ENCODE data around the gene GREM2. TPM values are rescaled to one million over a fixed set of nuclear protein-coding genes. Genes with fewer than 3 reads are reported as not detected.

GREM2 gene
- total RNA-seq, 1 donor from 2014 or later = 7.2 TPM

DNA sequence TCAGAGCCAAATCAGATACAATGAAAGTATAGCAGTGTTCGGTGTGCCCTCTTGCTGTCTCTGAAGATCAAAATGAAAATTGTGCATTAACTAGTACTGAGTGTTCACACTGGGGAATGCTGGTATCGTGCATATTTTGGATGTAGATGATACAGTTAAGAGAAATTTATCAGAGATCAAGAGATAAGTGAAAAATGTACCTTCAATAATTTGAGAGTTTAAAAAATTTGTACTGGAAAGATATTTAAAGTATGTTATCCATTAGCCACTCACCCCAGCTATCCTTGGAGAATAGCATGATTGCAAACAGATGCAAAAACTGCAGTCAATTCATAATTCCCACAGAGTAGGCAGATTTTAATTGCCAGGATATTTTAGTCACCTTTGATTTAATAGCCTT, 56.4 kb downstream of the GREM2 start:
- DNase-seq = no peak

DNA sequence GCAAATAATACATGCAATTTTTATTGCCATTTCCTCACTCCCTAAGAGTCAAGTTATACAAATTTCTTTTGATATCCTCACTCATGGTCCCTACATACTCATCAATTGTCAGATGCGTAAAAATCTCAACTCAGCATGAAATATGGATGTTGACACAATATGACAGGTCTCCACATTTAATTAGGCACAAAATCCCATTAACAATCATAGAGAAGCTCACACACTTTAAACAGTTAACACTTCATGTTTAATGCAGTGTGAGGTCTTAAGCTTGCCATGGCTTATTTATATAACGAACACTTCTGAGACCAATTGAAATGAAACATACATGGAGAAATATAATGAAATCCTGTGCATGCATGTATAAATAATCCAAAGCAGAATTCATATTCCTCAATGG, 58.6 kb downstream of the GREM2 start:
- DNase-seq = no peak

DNA sequence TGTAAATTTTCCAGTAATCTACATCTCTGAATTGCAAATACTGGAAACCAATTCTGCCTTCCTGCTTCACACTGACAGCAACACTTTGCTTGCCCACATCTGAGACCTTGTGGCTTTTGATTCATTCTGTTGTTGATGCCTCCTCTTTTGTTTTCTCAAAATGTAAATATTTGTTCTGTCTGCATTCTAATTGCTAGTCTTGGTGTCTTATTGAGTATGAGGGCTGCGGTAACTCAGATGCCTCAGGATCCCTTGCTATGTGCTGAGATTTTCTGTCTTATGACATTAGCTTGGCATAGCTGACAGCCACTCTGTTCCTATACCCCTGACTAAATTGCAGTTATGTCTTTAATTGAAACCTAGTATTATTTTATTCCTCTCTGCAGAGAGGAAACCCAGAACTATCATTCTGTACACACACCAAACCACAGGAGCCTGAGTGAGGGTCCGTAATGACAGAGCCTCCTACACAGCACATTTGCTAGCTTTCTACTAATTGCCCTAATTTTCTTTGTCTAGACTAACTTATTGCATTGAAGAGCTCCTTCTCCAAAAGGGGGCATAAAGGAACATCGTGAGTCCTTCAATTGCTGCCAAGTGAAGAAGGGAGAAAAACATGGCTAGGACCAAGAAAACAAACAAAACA, 72.1 kb downstream of the GREM2 start:
- no peak for DNase-seq

DNA sequence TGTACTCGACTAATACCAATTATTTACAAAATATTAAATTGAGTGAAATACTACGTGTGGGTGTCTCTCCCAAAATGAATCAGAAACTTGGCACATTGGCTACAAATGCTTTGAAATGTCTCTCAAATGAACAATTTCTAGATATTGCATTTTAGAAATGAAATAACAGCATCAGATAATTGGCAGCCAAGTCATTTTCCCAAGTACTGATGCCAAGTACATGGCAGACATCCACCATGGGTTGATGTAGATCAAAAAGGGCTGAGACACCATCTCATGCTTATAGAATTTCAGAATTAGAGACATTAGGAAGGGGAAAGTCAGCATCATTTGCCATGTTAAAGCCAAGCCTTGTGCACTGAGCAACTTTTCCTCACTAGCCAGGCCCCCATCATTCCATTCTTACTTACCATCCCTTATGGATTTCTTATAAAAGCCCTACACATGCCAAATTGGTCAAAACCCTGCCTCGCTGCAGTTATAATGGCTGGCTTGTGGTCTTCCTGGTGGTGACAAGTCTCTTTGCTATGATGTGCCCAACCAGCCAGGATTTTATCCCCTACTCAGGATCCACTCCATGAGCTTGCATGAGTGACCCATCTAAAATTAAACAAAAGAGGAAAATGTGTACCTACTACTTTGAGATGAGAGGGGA, 73.1 kb downstream of the GREM2 start:
- peak; percentile 43 for DNase-seq

DNA sequence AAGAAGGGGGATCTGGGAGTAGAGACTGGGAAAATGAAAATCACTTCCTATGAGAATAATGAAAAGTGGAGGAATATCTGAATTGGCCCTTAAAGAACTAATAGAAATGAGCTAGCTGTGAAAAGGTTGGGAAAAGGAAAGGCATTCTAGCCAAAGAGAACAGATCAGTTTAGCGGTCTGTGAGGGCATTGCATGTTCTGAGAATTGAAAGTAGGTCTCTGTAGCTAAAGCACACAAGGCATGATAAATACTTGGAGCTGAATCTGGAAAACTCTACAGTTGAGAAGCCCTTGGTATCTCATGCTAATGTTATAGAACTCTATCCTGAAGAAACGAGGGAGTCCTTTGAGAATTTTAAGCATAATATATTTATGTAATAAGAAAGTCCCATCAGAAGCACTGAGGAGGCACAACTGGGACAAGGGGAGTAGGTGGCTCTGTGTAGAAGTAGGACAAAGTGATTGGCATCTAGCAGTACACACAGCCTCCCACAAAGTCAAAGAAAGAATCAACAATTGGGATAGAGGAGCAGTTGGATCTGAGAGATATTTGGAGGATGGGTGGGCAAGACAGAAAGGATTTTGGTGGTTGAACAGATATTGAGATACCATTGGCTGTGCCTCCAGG, 78.7 kb downstream of the GREM2 start:
- DNase-seq = no peak

DNA sequence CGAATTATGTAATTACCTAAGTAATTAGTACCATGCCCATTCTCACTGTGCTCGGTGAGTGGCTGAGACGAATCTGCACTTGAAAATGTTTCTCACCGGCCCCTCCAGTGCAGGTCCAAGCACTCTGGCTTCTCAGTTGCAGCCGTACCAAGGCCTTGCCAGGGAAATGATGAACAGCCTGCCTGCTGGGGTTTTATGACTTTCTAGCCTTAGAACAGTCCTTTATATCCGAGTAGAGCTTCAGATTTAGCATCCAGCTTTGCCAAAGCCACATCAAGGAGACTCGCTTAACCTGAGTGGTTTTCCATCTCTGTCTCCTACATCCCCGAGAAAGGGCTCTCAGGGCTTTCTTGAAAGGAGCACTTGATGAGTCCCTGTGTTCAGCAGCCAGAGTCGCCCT, 83.4 kb downstream of the GREM2 start:
- DNase-seq = no peak

DNA sequence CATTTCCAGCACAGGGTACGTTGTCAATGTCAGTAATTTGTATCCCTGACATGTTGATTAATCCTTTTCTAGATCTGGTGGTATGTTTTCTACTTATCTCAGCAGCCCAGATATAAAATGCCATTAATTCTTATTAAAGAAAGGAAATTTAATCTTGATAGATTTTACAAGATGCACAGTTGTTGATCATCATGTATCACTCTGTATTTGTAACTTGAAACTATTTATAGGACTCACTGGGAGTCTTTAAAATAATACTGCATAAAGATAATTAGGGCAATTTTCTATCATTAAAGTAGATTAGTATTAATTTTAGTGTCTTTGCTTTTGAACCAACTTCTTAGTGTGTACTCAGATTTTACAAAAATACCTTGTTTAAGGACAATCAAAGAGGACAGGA, 84.9 kb downstream of the GREM2 start:
- no peak for DNase-seq

DNA sequence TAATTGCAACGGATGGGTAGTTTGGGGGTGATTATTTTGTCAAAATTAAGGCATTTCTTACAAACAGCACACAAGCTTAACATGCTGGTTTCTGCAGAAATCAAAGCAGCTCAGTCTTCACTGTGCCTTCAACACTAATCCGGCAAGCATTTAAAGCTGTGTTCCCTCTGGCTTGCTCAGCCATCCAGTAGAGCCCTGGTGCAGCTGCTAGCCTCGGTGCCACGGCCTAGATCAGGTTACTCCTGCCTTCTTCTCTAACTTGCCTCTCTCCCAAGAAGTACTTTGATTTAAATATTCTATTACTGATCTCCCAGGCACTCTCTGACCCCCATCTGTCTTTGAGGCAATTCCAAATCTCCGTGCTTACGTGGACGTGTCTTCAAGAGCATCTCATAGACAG, 85.6 kb downstream of the GREM2 start:
- DNase-seq = peak; percentile 92

DNA sequence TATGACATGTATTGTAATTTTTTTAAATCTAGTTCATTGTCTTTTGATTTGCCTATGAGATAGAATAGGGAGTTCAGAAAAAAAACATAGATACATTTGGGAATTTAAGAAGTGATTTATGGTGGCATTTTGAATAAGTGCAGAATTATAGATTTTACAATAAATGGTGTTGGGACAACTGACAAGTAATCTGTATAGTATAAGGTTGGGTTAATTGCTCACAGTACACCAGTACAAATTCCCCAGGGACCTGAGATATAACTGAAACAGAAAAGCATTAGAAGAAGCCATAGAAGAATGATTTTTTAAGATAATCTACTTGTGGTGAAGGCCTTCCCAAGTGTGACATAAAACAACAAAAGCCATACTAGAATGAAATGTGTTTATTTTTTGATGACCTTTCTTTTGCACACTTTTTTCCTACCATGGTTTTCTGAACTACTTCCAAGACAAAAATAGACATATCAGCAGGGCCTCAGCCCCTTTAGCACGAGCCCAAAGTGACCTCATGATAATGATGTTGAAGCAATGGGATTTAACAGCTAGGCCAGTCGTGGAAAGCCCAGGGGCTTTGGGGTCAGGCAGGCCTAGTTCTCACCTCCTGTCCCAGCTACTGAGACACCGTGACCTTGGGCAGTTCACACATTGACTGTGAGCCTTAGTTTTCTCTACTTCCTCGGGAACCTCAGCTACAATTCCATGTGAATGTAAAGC, 87.4 kb downstream of the GREM2 start:
- DNase-seq = no peak

DNA sequence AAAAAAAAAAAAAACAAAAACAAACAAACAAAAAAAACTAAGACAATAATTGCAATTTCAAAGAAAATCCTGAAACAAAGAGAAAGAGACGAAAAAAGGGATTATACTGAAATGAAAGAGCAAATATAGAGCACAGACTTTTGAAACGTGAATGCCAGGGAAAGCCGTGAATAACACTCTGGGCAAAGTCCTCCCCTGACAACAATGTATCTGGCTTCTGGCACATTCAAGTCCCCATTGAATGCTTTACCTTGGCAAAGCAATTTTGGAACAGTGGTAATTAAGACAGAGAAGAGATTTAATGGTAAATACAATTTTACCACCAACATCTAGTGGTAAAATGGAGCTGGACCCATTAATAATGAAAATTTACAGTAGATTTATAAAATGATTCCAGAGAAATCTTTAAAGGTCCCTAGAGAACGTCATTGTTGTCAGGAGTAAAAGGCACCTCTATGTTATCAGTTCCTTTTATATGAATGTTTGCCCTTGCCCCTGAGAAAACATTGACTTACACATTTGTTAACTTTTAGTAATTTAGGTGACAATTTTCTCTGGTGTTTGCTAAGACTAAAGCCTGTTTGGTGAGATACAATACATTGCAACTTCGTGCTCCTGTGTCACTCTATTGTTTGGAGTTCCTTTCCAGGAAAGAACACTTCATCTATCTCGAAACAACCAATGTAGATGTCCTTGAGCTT, 89.7 kb downstream of the GREM2 start:
- no peak for DNase-seq

DNA sequence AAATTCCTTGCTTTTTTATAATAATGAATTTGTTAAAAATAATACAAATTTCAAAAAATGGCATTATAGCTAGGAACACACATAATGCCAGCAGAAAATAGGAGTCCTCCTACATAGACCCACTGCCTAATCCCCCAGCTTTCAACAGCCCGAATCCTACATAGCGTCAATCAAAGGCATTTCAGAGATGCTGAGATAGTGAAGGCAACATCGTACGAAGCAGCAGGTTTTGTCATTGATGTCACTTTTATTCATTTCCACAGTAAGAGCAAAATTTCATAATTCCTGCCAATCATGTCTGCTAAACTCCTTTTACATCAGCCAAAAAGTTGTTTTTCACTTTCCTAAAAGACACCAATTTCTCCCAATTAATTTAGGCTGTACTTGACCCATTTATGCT, 94.1 kb downstream of the GREM2 start:
- no peak for DNase-seq

DNA sequence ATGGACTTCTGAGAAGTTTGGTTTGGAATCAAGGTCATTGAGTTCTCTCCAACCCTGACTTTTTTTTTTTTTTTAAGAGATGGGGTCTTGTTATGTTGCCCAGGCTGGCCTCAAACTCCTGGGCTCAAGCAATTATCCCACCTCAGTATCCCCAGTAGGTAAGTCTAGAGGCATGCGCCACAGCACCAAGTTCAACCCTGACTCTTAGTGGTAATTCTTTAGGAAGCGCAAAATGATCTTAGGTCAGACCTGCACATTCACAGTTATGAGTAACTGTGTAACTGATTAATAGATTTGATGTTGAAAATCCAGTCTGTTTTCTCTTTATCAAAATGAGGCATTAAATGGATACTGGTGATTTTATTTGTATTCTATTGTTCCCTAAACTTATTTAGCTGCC, 95.9 kb downstream of the GREM2 start:
- no peak for DNase-seq

DNA sequence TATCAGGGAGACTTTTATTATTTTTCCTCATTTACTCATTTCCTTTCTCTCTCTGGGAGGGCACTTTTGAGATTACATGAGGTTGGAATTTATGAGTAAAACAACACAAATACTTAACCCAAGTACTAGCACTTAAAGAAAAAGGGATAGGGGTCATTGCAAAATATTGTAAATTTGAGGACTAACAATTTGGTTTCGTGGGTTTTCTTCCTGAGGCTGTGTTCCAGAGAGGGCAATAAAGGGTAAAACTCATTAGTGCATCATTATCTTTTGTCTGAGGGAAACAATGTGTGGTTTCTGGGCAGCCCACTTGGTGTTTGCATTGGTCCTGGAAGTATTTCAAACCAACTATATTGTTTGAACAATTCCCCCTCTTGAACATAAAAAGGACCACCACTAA, 96.5 kb downstream of the GREM2 start:
- DNase-seq = no peak

DNA sequence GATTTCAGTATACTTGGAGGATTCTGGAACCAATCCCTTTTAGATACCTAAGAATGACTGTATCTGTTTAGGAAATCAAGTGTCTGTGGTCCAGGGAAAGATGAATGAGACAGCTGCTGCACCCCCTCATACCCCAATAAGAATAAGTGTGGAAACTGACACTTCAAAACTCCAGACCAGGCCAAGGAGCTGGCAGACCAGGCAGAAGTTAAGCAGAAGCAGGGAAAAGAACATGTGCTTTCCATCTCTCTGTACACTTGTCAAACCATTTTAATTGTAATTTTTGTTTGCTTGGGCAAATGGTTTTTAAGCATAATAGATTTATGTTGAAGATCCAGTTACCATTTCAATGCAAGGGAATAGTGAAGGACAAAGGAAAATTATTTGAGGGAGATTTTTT, 100.2 kb downstream of the GREM2 start:
- peak; percentile 30 for DNase-seq

DNA sequence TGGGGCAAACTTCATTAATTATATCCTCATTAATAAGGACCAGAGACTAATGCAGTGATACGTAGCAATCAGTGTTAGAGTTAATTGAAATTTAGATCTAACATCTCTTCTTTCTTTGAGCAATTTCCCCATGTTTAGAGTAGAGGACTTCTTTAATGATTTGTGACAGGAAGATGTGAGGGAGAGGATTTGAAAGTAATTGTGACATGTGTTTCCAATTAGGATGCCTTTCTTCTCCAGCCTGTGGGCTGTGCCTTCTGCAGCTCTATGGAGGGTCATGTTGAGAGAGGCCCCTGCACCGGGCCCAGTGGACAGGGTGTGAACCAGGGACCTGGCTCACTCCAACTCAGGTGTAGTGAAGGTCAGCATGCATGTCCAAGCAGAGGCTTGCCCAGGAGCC, 103.0 kb downstream of the GREM2 start:
- no peak for DNase-seq

DNA sequence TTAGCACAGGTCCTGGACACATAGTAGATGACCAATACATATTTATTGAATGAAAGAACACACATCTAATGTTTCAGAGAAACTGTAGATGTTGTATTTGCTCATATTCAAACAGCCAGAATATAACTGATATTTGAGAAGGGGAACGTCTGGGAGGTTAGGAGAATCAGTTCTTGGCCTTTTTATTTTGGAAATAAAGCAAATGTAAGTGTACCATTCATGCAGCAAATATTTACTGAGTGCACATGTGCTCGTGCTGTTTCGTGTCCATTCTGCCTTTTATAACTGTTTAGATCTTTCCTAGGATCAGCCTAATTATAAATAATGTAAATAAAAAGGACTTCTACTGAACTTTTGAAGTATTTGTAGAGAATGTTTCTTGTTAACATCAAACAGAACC, 103.8 kb downstream of the GREM2 start:
- DNase-seq = no peak

DNA sequence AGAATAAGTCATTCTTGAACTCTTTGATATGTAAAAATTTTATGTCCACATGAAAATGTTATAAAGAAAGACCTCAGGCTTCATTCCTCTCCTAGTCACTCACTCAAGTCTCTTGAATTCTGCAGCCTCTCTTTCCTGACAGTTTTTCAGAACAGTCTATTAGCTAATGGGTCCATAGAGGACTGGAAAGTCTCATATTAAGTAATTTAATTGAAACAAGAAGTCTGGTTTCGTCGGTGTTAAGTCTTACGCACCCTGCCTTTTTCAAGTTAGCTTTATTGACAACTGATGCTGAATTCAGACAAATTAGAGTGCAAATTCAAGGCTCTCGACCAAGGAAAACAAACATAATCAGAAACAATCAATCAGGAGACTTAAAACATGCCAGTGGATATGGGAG, 105.8 kb downstream of the GREM2 start:
- DNase-seq = no peak

DNA sequence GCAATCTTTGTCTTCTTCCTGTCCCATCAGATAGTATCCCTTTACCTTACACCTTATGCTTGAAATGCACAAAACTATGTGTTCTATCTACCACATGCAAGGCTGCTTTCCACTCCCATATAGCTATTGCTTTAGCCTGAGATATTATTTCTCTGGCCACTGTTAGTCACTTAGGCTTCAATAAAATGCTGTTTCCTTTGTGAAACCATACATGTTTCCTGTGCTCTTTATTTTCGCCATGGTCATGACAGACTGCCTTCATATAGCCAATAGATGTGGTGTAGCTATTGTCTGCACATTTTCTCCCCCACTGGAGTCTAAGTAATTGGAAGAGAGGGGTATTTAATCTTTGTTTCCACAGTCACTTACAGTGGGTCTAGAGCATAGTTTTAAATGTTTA, 108.4 kb downstream of the GREM2 start:
- no peak for DNase-seq

DNA sequence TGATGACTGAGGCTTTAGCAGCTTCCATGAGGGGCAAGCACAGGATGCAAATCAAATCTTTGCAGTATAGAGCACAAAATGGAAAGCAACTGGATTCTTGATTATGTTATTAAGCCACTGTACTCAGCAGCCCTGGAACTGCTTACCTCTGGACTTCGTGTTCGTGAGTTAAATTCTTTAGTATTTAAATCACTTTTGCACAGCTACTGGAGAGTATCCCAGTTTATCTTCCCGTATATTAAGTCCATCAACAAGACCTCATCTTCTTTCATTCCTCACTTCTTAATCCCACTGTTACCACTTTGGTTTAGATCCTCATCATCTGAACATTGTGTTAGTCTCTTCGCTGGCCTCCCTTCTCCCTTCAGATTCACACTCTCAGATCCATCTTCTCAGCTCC, 108.9 kb downstream of the GREM2 start:
- no peak for DNase-seq

DNA sequence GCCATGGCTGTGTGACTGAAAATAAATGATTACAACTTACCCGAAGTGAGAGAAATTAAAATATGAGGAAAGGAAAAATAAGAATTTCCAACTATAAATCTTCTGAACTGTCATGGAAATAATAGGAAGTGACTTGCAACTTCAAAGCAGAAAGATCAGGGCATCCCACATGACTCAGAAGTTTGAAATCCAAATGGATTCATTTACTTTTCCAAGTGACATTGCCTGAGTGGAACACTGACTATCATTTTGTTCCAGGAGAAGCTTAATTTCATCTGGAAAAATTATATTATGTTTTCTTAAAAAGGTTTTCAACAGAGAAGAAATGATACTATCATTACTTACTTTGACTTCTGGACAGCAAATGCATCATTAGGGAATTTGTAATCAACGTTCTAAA, 110.8 kb downstream of the GREM2 start:
- DNase-seq = no peak

DNA sequence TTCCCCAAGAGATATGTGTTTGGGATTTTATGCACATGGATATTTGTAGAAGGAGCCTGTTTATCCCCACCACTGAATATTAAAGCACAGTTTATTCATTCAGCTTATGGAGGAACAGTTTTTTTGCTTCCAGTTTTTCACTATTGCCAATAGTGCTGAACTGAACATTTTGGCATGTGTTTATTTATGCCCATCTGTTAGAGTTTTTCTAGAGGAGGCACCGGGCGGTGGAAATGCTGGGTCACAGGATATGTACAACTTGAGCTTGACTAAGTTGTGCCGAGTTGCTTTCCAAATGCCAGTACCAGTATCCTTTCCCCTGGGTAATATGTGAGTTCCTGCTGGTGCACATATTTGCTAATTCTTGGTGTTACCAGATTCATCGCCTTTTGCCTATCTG, 111.3 kb downstream of the GREM2 start:
- no peak for DNase-seq

DNA sequence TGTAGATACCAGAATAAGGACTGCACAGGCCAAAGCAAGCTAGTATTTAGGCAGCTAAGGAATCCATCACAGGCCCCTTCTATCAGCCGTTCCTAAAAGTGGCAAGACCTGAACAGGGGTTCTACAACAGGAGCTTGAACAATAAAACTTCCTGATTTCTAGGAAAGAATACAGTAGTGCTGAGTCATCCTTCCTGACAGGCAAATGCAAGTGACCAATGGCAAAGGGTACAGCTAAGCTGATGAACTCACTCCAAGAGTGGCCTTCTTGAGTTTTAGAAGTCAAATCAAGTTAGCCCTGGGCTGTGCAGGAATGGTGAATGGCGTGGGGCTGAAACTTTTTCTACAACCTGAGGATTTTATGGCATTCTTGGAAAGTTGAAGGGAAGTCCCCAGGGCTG, 112.9 kb downstream of the GREM2 start:
- DNase-seq = no peak

DNA sequence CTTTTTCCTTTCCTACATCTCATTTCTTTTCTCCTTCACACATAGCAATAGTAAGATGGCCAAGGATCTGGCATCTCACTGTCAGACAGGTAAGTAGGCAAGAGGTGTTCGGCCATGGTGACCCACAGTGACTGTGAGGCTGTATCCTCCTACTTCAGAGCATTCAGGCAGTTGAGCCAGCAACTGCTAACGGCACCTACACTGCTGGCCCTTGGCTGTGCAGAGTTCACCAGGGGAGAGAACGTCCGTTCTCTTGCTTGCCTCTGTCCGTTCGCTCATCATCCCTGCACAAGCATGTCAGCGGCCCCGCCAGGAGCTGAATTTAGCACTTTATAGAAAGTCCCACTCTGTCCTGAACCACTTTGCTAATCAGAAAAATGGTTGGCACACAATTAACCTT, 113.6 kb downstream of the GREM2 start:
- no peak for DNase-seq

All from tongue (tissue), 2 donors.